GM12878 (cell line): Measurements from ENCODE around the gene UBAC2. TPM values are rescaled to one million over a fixed set of nuclear protein-coding genes. Genes with fewer than 3 reads are reported as not detected.

Source experiments
- ATAC-seq: fragments of 200-7000 bp; cut with Tn5 transposase; 3 replicates; pipeline ENCODE4 v1.9.1; 2020; ENCODE audit warnings: mild to moderate bottlenecking, moderate library complexity
- BruUV-seq: library from RNA; stranded (reverse); fragments of 400-500 nt; replicated peaks from 2 replicates; lab custom pipeline; 2021; lab: Mats Ljungman, UMichigan
- CTCF ChIA-PET: fragments of 300-600 bp; sonication (Branson Sonifier 250); formaldehyde crosslinking; extraction: SDS; loops from one replicate; lab custom pipeline; 2021; ENCODE audit warnings: inconsistent platforms; lab: Yijun Ruan, JAX
- POLR2A ChIA-PET: fragments of 350-600 bp; formaldehyde crosslinking; extraction: SDS; loops from one replicate; lab custom pipeline; 2021; ENCODE audit warnings: inconsistent platforms; lab: Charles Lee
- RAD21 ChIA-PET: fragments of 300-600 bp; sonication (Branson Sonifier 250); formaldehyde crosslinking; loops from one replicate; lab custom pipeline; 2023; ENCODE audit warnings: antibody characterized with exemption; ENCODE audit not compliant: unreplicated experiment; lab: Charles Lee
- SMC1A ChIA-PET: fragments of 300-600 bp; sonication (Branson Sonifier 250); formaldehyde crosslinking; loops from one replicate; lab custom pipeline; 2023; ENCODE audit not compliant: unreplicated experiment, uncharacterized antibody; lab: Charles Lee
- DNase-seq: peaks from one replicate; pipeline ENCODE4 v3.0.0-alpha.2; 2011; ENCODE audit warnings: low read depth, low spot score
- FAIRE-seq: peaks from 3 replicates; lab custom pipeline; 2011; peaks lifted over from hg19 to GRCh38; lab: Jason Lieb, UNC
- H2AFZ ChIP-seq: 2 replicates; pipeline ENCODE4 v1.6.0; 2011; ENCODE audit warnings: low read depth, low read length, control low read depth; ENCODE audit not compliant: control insufficient read depth
- H3K27ac ChIP-seq: 2 replicates; pipeline ENCODE4 v1.5.1; 2011; ENCODE audit warnings: control low read depth; ENCODE audit not compliant: control insufficient read depth, insufficient read depth
- H3K27me3 ChIP-seq, 2 experiments: replicated peaks in 1 of 2; 2 replicates each; pipeline versions ENCODE4 v1.6.0 to v1.6.1; 2011; ENCODE audit warnings: low read length in 1 of 2; ENCODE audit not compliant: control insufficient read depth in 2 of 2, insufficient read depth in 2 of 2
- H3K36me3 ChIP-seq, 2 experiments: 2 replicates each; pipeline ENCODE4 v1.5.1; 2011; ENCODE audit warnings: low read length in 1 of 2; ENCODE audit not compliant: control insufficient read depth in 2 of 2, insufficient read depth in 2 of 2
- H3K4me1 ChIP-seq: 2 replicates; pipeline ENCODE4 v1.6.1; 2011; ENCODE audit warnings: mild to moderate bottlenecking, low read length, moderate library complexity, mixed read lengths; ENCODE audit not compliant: control insufficient read depth, insufficient read depth
- H3K4me2 ChIP-seq: 2 replicates; pipeline ENCODE4 v1.6.0; 2011; ENCODE audit warnings: control low read depth; ENCODE audit not compliant: control insufficient read depth, insufficient read depth
- H3K4me3 ChIP-seq: fragments of 200-600 bp; sonication (generic); 2 replicates; pipeline ENCODE4 v1.5.1; 2016
- H3K79me2 ChIP-seq: 2 replicates; pipeline ENCODE4 v1.6.0; 2011; ENCODE audit warnings: low read length; ENCODE audit not compliant: control insufficient read depth, insufficient read depth
- H3K9ac ChIP-seq: 2 replicates; pipeline ENCODE4 v1.8.0; 2011; ENCODE audit warnings: low read length, control low read depth, mixed read lengths; ENCODE audit not compliant: control insufficient read depth, insufficient read depth
- H3K9me3 ChIP-seq: replicated peaks from 3 replicates; pipeline ENCODE4 v1.5.1; 2011; ENCODE audit warnings: mild to moderate bottlenecking, low read length; ENCODE audit not compliant: control insufficient read depth, insufficient read depth
- H4K20me1 ChIP-seq: 2 replicates; pipeline ENCODE4 v1.6.0; 2011; ENCODE audit not compliant: control insufficient read depth, insufficient read depth
- BMI1 ChIP-seq: fragments of 450-650 bp; IDR thresholded peaks from 2 replicates; pipeline ENCODE4 v1.6.1; 2016; ENCODE audit warnings: mild to moderate bottlenecking, moderate library complexity, borderline replicate concordance
- BRCA1 ChIP-seq: IDR thresholded peaks from 2 replicates; pipeline ENCODE4 v1.6.1; 2011; ENCODE audit warnings: low read depth, low read length, improper control_type of control experiment
- NFXL1 ChIP-seq: fragments of 450-650 bp; IDR thresholded peaks from 2 replicates; pipeline ENCODE4 v1.6.1; 2017; ENCODE audit warnings: antibody characterized with exemption, mild to moderate bottlenecking, borderline replicate concordance
- NRF1 ChIP-seq: conservative IDR thresholded peaks from 2 replicates; pipeline ENCODE4 v1.6.1; 2011; ENCODE audit warnings: mild to moderate bottlenecking, low read depth, low read length, improper control_type of control experiment
- PAX5 ChIP-seq: IDR thresholded peaks from 2 replicates; pipeline ENCODE4 v1.6.1; 2011; ENCODE audit warnings: low read depth, low read length, borderline replicate concordance
- SREBF2 ChIP-seq: IDR thresholded peaks from 2 replicates; pipeline ENCODE4 v1.6.1; 2012; ENCODE audit warnings: mild to moderate bottlenecking, low read length
- TCF3 ChIP-seq: IDR thresholded peaks from 2 replicates; pipeline ENCODE4 v1.6.1; 2012; ENCODE audit warnings: low read depth, mild to moderate bottlenecking, low read length, borderline replicate concordance; ENCODE audit not compliant: insufficient read depth
- ZSCAN29 ChIP-seq: fragments of 450-650 bp; IDR thresholded peaks from 2 replicates; pipeline ENCODE4 v1.6.1; 2017; ENCODE audit warnings: mild to moderate bottlenecking, moderate library complexity
- WGBS: methylation state at CpG from one replicate; pipeline ENCODE4 v1.1.6; 2016; ENCODE audit warnings: low lambda C conversion rate; ENCODE audit not compliant: insufficient replicate concordance, insufficient coverage; ENCODE audit errors: missing lambda C conversion rate; 5-methylcytosine and 5-hydroxymethylcytosine counted together
- in situ Hi-C: fragments of 300-500 bp; cut with MboI; formaldehyde crosslinking; loops from 9 replicates; pipeline ENCODE4 v1.14.3; 2018; ENCODE audit warnings: mixed read lengths
- intact Hi-C: fragments of 100-400 bp; cut with micrococcal nuclease; formaldehyde crosslinking; loops from one replicate; pipeline ENCODE4 v1.14.2; 2022; ENCODE audit not compliant: unreplicated experiment
- polyA plus RNA-seq, 11 experiments: library from polyadenylated mRNA; depleted of rRNA in 4 of 11; unstranded in 6 of 11; stranded (reverse) in 5 of 11; fragments of >200 nt; fragmentation: Nextera tagmentation in 4 of 11; fragmentation: Illumina TruSeq in 1 of 11; extraction: Ambion mirVana in 4 of 11; extraction: Trizol in 1 of 11; gene quantifications; 1 replicate in 1 of 11; 2 replicates in 10 of 11; pipeline versions ENCODE4 v1.2.1 to v1.2.3, GENCODE V29; 2011 to 2016; ENCODE audit warnings: inconsistent platforms in 2 of 11, missing spikeins in 2 of 11, low read depth in 1 of 11
- total RNA-seq, 4 experiments: library from RNA; depleted of rRNA in 3 of 4; stranded (reverse); fragments of >200 nt in 3 of 4; fragmentation: Illumina TruSeq in 1 of 4; extraction: Trizol in 1 of 4; gene quantifications; 2 replicates each; pipeline versions ENCODE4 v1.2.1 to v1.2.3, GENCODE V29; 2013 to 2021
- TF ChIP-seq, protein P1 (sequence below): IDR thresholded peaks from 2 replicates; pipeline ENCODE4 v1.6.1; 2012; ENCODE audit warnings: low read depth, low read length, improper control_type of control experiment
- TF ChIP-seq, protein P2 (sequence below): fragments of 450-650 bp; IDR thresholded peaks from 2 replicates; pipeline ENCODE4 v1.6.1; 2016; ENCODE audit warnings: mild to moderate bottlenecking

UBAC2 gene
- total and polyA plus RNA-seq, 10 of the 15 experiments (the other 5 are each of a cell fraction or from before 2014, with no cell fraction given), result 3.0 to 54.6 (median 17.4) TPM

- RAD21 ChIA-PET, result interaction anchor here (2.6 kb wide), 1 partner anchor 15 kb away, joined by 17 read pairs; no protein-coding TSS in a partner anchor
- in situ Hi-C loops, result no loop called here
- H3K79me2 ChIP-seq, result peaks cover 60% of the 10 kb centered on the region
- H3K4me3 ChIP-seq, result no peak overlapping the region
- no peak for DNase-seq
- peaks cover 1% of the 10 kb centered on the region; the same call in 1 of the 2 replicates for H4K20me1 ChIP-seq
- H3K36me3 ChIP-seq, result no peaks in the 10 kb centered on the region; a peak in 1 of 4 replicates
- no peak overlapping the region for H3K9ac ChIP-seq
- no TSS peak for BruUV-seq
- TF ChIP-seq NRF1 (no peak), BRCA1 (no peak), SREBF2 (no peak), NFXL1 (no peak), PAX5 (no peak), ZSCAN29 (no peak), TCF3 (no peak), BMI1 (no peak)
- TF ChIP-seq, protein P1, sequence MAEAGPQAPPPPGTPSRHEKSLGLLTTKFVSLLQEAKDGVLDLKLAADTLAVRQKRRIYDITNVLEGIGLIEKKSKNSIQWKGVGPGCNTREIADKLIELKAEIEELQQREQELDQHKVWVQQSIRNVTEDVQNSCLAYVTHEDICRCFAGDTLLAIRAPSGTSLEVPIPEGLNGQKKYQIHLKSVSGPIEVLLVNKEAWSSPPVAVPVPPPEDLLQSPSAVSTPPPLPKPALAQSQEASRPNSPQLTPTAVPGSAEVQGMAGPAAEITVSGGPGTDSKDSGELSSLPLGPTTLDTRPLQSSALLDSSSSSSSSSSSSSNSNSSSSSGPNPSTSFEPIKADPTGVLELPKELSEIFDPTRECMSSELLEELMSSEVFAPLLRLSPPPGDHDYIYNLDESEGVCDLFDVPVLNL, result no peak
- TF ChIP-seq, protein P2, sequence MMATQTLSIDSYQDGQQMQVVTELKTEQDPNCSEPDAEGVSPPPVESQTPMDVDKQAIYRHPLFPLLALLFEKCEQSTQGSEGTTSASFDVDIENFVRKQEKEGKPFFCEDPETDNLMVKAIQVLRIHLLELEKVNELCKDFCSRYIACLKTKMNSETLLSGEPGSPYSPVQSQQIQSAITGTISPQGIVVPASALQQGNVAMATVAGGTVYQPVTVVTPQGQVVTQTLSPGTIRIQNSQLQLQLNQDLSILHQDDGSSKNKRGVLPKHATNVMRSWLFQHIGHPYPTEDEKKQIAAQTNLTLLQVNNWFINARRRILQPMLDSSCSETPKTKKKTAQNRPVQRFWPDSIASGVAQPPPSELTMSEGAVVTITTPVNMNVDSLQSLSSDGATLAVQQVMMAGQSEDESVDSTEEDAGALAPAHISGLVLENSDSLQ, result no peak
- intact Hi-C loops, result no loop called here
- H2AFZ ChIP-seq, result no peak overlapping the region
- POLR2A ChIA-PET, result no interaction called here
- H3K9me3 ChIP-seq, result no peaks in the 10 kb centered on the region
- CTCF ChIA-PET, result interaction anchor here (1.9 kb wide), 1 partner anchor 44 kb away, joined by 7 read pairs; no protein-coding TSS in a partner anchor
- no peaks in the 10 kb centered on the region for H3K27me3 ChIP-seq
- FAIRE-seq, result no peak
- 81% methylated on average over 6 of the region's 6 CpGs for WGBS
- peaks cover 6% of the 10 kb centered on the region for H3K4me1 ChIP-seq
- no peak overlapping the region for H3K27ac ChIP-seq
- ATAC-seq, result no peak
- H3K4me2 ChIP-seq, result no peak overlapping the region
- SMC1A ChIA-PET, result interaction anchor here (3.9 kb wide), 1 partner anchor 16 kb away, joined by 34 read pairs; no protein-coding TSS in a partner anchor
These were observed 19.7 kb downstream of the UBAC2 start for GRCh38 chr13:99220199-99220935.
